GM21526 (cell line): ENCODE measurements around the gene ISLR.

ENCODE experiments used
- ATAC-seq: cut with Tn5 transposase; IDR thresholded peaks from one replicate; pipeline ENCODE4 v1.9.1; 2021; ENCODE audit warnings: moderate library complexity; ENCODE audit not compliant: unreplicated experiment, low FRiP score

The ISLR gene

GRCh38 chr15:74173380-74174218, at the start of gene ISLR:
Gene ISLR (plus strand): TSS chr15:74173710. CDS start chr15:74174859, 1,149 bp downstream.
- ATAC-seq: no peak

GRCh38 chr15:74124196-74124595, 49.3 kb upstream of the ISLR start:
- no peak for ATAC-seq

- no peak for ATAC-seq
Observed at GRCh38 chr15:74124759-74125158, 48.8 kb upstream of the ISLR start.

GRCh38 chr15:74127255-74127953, 46.1 kb upstream of the ISLR start:
- ATAC-seq: no peak

GRCh38 chr15:74127954-74128784, 45.3 kb upstream of the ISLR start:
- no peak for ATAC-seq

GRCh38 chr15:74128785-74129585, 44.5 kb upstream of the ISLR start:
- no peak for ATAC-seq

GRCh38 chr15:74129586-74130154, 43.8 kb upstream of the ISLR start:
- no peak for ATAC-seq

GRCh38 chr15:74130155-74130848, 43.2 kb upstream of the ISLR start, which contains the start of gene ISLR2:
Gene ISLR2 (plus strand): TSS chr15:74130586. CDS start chr15:74132755, 2,169 bp downstream.
- ATAC-seq: no peak

GRCh38 chr15:74130849-74131627, 42.5 kb upstream of the ISLR start:
- no peak for ATAC-seq

GRCh38 chr15:74131628-74132413, 41.7 kb upstream of the ISLR start:
- no peak for ATAC-seq

GRCh38 chr15:74132681-74133651, 40.5 kb upstream of the ISLR start:
- ATAC-seq: no peak

GRCh38 chr15:74133694-74134386, 39.7 kb upstream of the ISLR start:
- ATAC-seq: no peak

- no peak for ATAC-seq
Observed at GRCh38 chr15:74134387-74135027, 39.0 kb upstream of the ISLR start.

GRCh38 chr15:74135041-74135565, 38.4 kb upstream of the ISLR start:
- no peak for ATAC-seq

GRCh38 chr15:74136540-74136813, 37.0 kb upstream of the ISLR start:
- ATAC-seq: no peak
